GM21576 (cell line): ENCODE results near the gene ADCY3.

Experiments used
- ATAC-seq: cut with Tn5 transposase; IDR thresholded peaks from one replicate; pipeline ENCODE4 v1.9.1; 2021; ENCODE audit warnings: mild to moderate bottlenecking, moderate library complexity; ENCODE audit not compliant: unreplicated experiment

The ADCY3 gene

GRCh38 chr2:24783641-24784040, 136.4 kb downstream of the ADCY3 start:
- no peak for ATAC-seq

DNA sequence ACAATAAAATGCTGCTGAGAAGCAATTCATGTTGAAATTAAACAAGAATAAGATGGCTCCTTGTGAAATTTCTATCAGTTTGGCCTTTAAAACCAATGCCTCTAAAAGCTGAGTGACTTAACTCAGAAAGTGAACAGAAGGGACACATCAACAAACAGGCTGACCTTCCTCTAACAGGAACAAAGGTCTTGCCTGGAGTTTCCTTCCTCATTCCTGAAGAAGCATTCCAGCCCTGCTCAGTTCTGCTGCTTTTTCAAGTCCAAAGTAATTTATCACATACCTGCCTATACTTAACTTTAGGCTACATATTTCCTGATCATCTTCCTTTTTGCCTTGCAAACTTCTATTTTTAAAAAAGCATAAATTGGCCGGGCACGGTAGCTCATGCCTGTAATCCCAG, 140.9 kb downstream of the ADCY3 start:
- ATAC-seq: no peak

DNA sequence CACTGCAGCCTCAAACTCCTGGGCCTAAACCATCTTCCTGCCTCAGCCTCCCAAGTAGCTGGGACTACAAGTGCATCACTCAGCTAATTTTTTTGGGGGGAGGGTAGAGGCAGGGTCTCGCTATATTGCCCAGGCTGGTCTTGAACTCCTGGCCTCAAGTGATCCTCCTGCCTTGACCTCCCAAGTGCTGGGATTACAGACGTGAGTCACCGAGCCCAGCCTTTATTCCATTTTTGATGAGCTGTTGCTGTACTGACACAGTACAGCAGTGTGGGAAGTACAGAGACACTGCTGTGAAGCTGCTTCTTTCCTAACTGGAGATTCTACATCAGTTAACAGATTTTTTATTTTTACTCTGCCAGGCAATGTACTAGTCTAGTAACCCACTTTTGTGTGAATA, 145.7 kb downstream of the ADCY3 start:
- ATAC-seq: no peak

DNA sequence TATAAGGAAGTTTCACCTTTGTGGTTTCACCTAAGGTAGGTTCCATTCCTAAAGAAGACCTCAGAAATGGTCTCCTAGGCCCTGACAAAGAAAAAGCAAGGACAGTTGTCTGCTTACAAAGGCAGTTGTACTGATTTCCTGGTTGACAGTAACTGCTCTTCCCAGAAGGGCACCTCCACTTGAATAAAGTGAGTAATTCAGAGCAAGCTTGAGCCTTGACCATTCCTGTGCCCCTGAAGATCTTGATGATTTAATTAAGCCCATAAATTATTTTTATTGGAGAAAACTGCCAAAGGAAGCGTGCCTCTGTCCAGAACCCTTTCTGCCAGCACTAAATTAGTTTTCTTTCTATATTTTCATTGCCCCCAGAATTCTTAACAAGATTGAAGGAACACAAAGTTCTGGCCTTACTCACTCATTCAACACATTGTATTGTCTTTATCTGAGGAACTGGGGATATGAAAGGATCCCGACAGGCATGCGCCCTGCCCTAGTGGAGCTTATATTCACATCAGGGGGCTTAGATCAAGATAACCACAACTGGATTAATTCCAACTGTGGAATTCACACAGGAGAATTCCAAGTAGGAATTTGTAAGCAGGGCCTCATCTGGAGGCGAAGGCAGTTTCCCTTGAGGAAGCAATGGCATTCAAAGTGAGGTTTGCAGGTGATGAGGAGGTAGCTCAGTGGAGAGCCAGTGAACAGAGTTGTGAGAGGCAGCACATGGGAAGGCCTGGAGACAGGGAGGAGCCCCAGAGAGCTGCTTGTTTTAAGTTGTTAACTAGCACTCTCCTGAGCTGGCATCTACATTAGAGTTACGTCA, 148.1 kb downstream of the ADCY3 start:
- ATAC-seq: no peak

- ATAC-seq: no peak
Observed at GRCh38 chr2:24771061-24771460, 149.0 kb downstream of the ADCY3 start.
